ENCODE measurements around the gene TNIK. TPM values are rescaled to one million over a fixed set of nuclear protein-coding genes. Genes with fewer than 3 reads are reported as not detected.
"Not testable (repeated sequence)": the region's sequence is repeated elsewhere in the genome, so short reads cannot be mapped to it uniquely, and the experiment has no call there.

The TNIK gene
- total RNA-seq, 2 experiments from 2014 or later, result 27.0 to 28.8 TPM

- Mint-ChIP-seq H3K27ac (no peak overlapping the region), H3K4me1 (ENCODE audit: low read depth) (peaks cover 9% of the 10 kb centered on the region), H3K9me3 (peaks cover 2% of the 10 kb centered on the region), H3K36me3 (ENCODE audit: low read depth) (peaks cover 10% of the 10 kb centered on the region), H3K4me3 (no peak overlapping the region), H3K27me3 (ENCODE audit: low read depth) (no peaks in the 10 kb centered on the region)
- CTCF ChIA-PET, result interaction anchor here (0.7 to 1.3 kb wide), 4 partner anchors 8 to 31 kb away, joined by 3 to 4 read pairs (median 4); no protein-coding TSS in a partner anchor
- intact Hi-C loops (cut with micrococcal nuclease), result no loop called here
- no peak for DNase-seq
Measured at GRCh38 chr3:171428892-171429291, 31.3 kb downstream of the TNIK start.

GRCh38 chr3:171428321-171428787, 31.9 kb downstream of the TNIK start:
- no peaks in the 10 kb centered on the region for H3K27me3 Mint-ChIP-seq (ENCODE audit: low read depth)

GRCh38 chr3:171427771-171428320, 32.4 kb downstream of the TNIK start:
- intact Hi-C loops (cut with micrococcal nuclease), result no loop called here
- no peak overlapping the region for H3K4me3 Mint-ChIP-seq
- no peak for DNase-seq
- peaks cover 8% of the 10 kb centered on the region for H3K4me1 Mint-ChIP-seq (ENCODE audit: low read depth)
- H3K9me3 Mint-ChIP-seq, result peaks cover 4% of the 10 kb centered on the region
- no peak overlapping the region for H3K27ac Mint-ChIP-seq
- CTCF ChIA-PET, result no interaction called here
- H3K27me3 Mint-ChIP-seq (ENCODE audit: low read depth), result no peaks in the 10 kb centered on the region
- H3K36me3 Mint-ChIP-seq (ENCODE audit: low read depth), result peaks cover 11% of the 10 kb centered on the region

More at GRCh38 chr3:171428321-171428787, 31.9 kb downstream of the TNIK start:
- CTCF ChIA-PET, result interaction anchor here (1.1 to 1.3 kb wide), 2 partner anchors 9 to 28 kb away, joined by 4 read pairs; no protein-coding TSS in a partner anchor
- H3K4me3 Mint-ChIP-seq, result no peak overlapping the region
- peaks cover 3% of the 10 kb centered on the region for H3K9me3 Mint-ChIP-seq
- H3K36me3 Mint-ChIP-seq (ENCODE audit: low read depth), result peaks cover 10% of the 10 kb centered on the region
- no peak for DNase-seq
- intact Hi-C loops (cut with micrococcal nuclease), result no loop called here
- no peak overlapping the region for H3K27ac Mint-ChIP-seq
- H3K4me1 Mint-ChIP-seq (ENCODE audit: low read depth), result peaks cover 9% of the 10 kb centered on the region

- intact Hi-C loops (cut with micrococcal nuclease); H3K9me3 Mint-ChIP-seq; DNase-seq; H3K27me3 Mint-ChIP-seq (ENCODE audit: low read depth); H3K4me3 Mint-ChIP-seq; H3K27ac Mint-ChIP-seq; CTCF ChIA-PET: not testable (repeated sequence)
- peaks cover 14% of the 10 kb centered on the region for H3K36me3 Mint-ChIP-seq (ENCODE audit: low read depth)
- H3K4me1 Mint-ChIP-seq (ENCODE audit: low read depth), result peaks cover 10% of the 10 kb centered on the region
Measured at GRCh38 chr3:171424063-171424462, 36.1 kb downstream of the TNIK start.

GRCh38 chr3:171422855-171423254, 37.4 kb downstream of the TNIK start:
- H3K27me3 Mint-ChIP-seq (ENCODE audit: low read depth); H3K4me3 Mint-ChIP-seq; H3K9me3 Mint-ChIP-seq; intact Hi-C loops (cut with micrococcal nuclease); H3K27ac Mint-ChIP-seq; DNase-seq: not testable (repeated sequence)
- CTCF ChIA-PET, result interaction anchor here (0.6 kb wide), 1 partner anchor 82 kb away, joined by 3 read pairs; no protein-coding TSS in a partner anchor
- H3K4me1 Mint-ChIP-seq (ENCODE audit: low read depth), result peaks cover 14% of the 10 kb centered on the region
- peaks cover 15% of the 10 kb centered on the region for H3K36me3 Mint-ChIP-seq (ENCODE audit: low read depth)

- intact Hi-C loops (cut with micrococcal nuclease), result no loop called here
- no peak overlapping the region for H3K27ac Mint-ChIP-seq
- no peaks in the 10 kb centered on the region for H3K27me3 Mint-ChIP-seq (ENCODE audit: low read depth)
- no peak overlapping the region for H3K4me3 Mint-ChIP-seq
- H3K9me3 Mint-ChIP-seq, result peaks cover 4% of the 10 kb centered on the region
- H3K4me1 Mint-ChIP-seq (ENCODE audit: low read depth), result peaks cover 24% of the 10 kb centered on the region
- H3K36me3 Mint-ChIP-seq (ENCODE audit: low read depth), result peaks cover 13% of the 10 kb centered on the region
- no peak for DNase-seq
- CTCF ChIA-PET, result no interaction called here
Measured at GRCh38 chr3:171420667-171421066, 39.5 kb downstream of the TNIK start.

GRCh38 chr3:171419457-171419856, 40.7 kb downstream of the TNIK start:
- Mint-ChIP-seq H3K27me3 (ENCODE audit: low read depth) (no peaks in the 10 kb centered on the region), H3K27ac (no peak overlapping the region), H3K4me3 (no peak overlapping the region), H3K9me3 (peaks cover 4% of the 10 kb centered on the region), H3K36me3 (ENCODE audit: low read depth) (peaks cover 11% of the 10 kb centered on the region), H3K4me1 (ENCODE audit: low read depth) (peaks cover 34% of the 10 kb centered on the region)
- CTCF ChIA-PET, result interaction anchor here (0.6 kb wide), 1 partner anchor 17 kb away, joined by 5 read pairs; no protein-coding TSS in a partner anchor
- no peak for DNase-seq
- intact Hi-C loops (cut with micrococcal nuclease), result no loop called here

GRCh38 chr3:171417813-171418212, 42.4 kb downstream of the TNIK start:
- H3K27ac Mint-ChIP-seq, result no peak overlapping the region
- CTCF ChIA-PET, result no interaction called here
- no peaks in the 10 kb centered on the region for H3K9me3 Mint-ChIP-seq
- peaks cover 43% of the 10 kb centered on the region for H3K4me1 Mint-ChIP-seq (ENCODE audit: low read depth)
- H3K36me3 Mint-ChIP-seq (ENCODE audit: low read depth), result peaks cover 4% of the 10 kb centered on the region
- no peak for DNase-seq
- intact Hi-C loops (cut with micrococcal nuclease), result no loop called here
- no peaks in the 10 kb centered on the region for H3K27me3 Mint-ChIP-seq (ENCODE audit: low read depth)
- no peak overlapping the region for H3K4me3 Mint-ChIP-seq

GRCh38 chr3:171417137-171417536, 43.1 kb downstream of the TNIK start:
- CTCF ChIA-PET, result interaction anchor here (0.6 kb wide), 1 partner anchor 38 kb away, joined by 3 read pairs; no protein-coding TSS in a partner anchor
- no peaks in the 10 kb centered on the region for H3K9me3 Mint-ChIP-seq
- H3K4me3 Mint-ChIP-seq, result no peak overlapping the region
- no peak overlapping the region for H3K27ac Mint-ChIP-seq
- H3K4me1 Mint-ChIP-seq (ENCODE audit: low read depth), result peaks cover 49% of the 10 kb centered on the region
- H3K27me3 Mint-ChIP-seq (ENCODE audit: low read depth), result no peaks in the 10 kb centered on the region
- intact Hi-C loops (cut with micrococcal nuclease), result no loop called here
- DNase-seq, result no peak
- H3K36me3 Mint-ChIP-seq (ENCODE audit: low read depth), result peaks cover 2% of the 10 kb centered on the region

- Mint-ChIP-seq H3K9me3 (no peaks in the 10 kb centered on the region), H3K27me3 (ENCODE audit: low read depth) (no peaks in the 10 kb centered on the region), H3K4me1 (ENCODE audit: low read depth) (peaks cover 53% of the 10 kb centered on the region), H3K4me3 (no peak overlapping the region), H3K36me3 (ENCODE audit: low read depth) (peaks cover 2% of the 10 kb centered on the region), H3K27ac (no peak overlapping the region)
- CTCF ChIA-PET, result no interaction called here
- no peak for DNase-seq
- intact Hi-C loops (cut with micrococcal nuclease), result no loop called here
Measured at GRCh38 chr3:171416666-171417065, 43.5 kb downstream of the TNIK start.

GRCh38 chr3:171416061-171416460, 44.1 kb downstream of the TNIK start:
- Mint-ChIP-seq H3K27me3 (ENCODE audit: low read depth) (no peaks in the 10 kb centered on the region), H3K4me1 (ENCODE audit: low read depth) (peaks cover 52% of the 10 kb centered on the region), H3K4me3 (no peak overlapping the region), H3K9me3 (no peaks in the 10 kb centered on the region), H3K27ac (no peak overlapping the region), H3K36me3 (ENCODE audit: low read depth) (peaks cover 2% of the 10 kb centered on the region)
- no peak for DNase-seq
- intact Hi-C loops (cut with micrococcal nuclease), result no loop called here
- CTCF ChIA-PET, result interaction anchor here (0.5 to 0.6 kb wide), 2 partner anchors 9 to 63 kb away, joined by 5 to 7 read pairs; no protein-coding TSS in a partner anchor

GRCh38 chr3:171415070-171415469, 45.1 kb downstream of the TNIK start:
- Mint-ChIP-seq H3K27ac (no peak overlapping the region), H3K4me1 (ENCODE audit: low read depth) (peaks cover 53% of the 10 kb centered on the region), H3K27me3 (ENCODE audit: low read depth) (no peaks in the 10 kb centered on the region), H3K9me3 (no peaks in the 10 kb centered on the region), H3K36me3 (ENCODE audit: low read depth) (peaks cover 2% of the 10 kb centered on the region), H3K4me3 (no peak overlapping the region)
- no peak for DNase-seq
- intact Hi-C loops (cut with micrococcal nuclease), result no loop called here
- CTCF ChIA-PET, result no interaction called here

GRCh38 chr3:171412473-171412872, 47.7 kb downstream of the TNIK start:
- CTCF ChIA-PET, result no interaction called here
- no peak overlapping the region for H3K27ac Mint-ChIP-seq
- no peaks in the 10 kb centered on the region for H3K9me3 Mint-ChIP-seq
- DNase-seq, result no peak
- no peaks in the 10 kb centered on the region for H3K36me3 Mint-ChIP-seq (ENCODE audit: low read depth)
- no peaks in the 10 kb centered on the region for H3K27me3 Mint-ChIP-seq (ENCODE audit: low read depth)
- no peak overlapping the region for H3K4me3 Mint-ChIP-seq
- peaks cover 65% of the 10 kb centered on the region for H3K4me1 Mint-ChIP-seq (ENCODE audit: low read depth)
- intact Hi-C loops (cut with micrococcal nuclease), result loop anchor here (2.0 kb wide), 1 partner anchor 46 kb away; no protein-coding TSS in a partner anchor
